ENCODE data around the gene SMARCAL1. TPM values are rescaled to one million over a fixed set of nuclear protein-coding genes. Genes with fewer than 3 reads are reported as not detected.

SMARCAL1 gene
- total RNA-seq, 2 experiments from 2014 or later: 20.8 to 25.2 TPM

DNA sequence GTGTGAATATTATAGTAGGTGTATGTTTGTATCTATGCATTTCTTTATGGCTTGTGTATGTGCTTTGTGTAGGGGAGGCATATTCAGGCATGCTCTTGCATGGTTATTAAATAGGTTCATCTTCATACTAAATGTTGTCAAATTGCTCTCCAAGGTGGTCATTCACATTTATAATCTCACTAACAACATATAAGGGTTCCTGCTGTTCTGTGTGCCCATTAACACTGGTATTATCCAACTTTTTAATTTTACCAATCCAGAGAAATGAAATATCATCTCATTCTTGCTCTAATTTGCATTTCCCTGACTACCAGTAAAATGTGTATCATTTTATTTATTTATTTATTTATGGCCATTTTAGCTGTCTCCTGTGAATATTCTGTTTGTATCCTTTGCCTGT lies 57.4 kb downstream of the SMARCAL1 start:
- no peak for DNase-seq
- Mint-ChIP-seq H3K4me3 (no peak overlapping the region), H3K36me3 (peaks cover 18% of the 10 kb centered on the region), H3K4me1 (ENCODE audit: low read depth) (peaks cover 2% of the 10 kb centered on the region), H3K9me3 (no peaks in the 10 kb centered on the region), H3K27me3 (no peaks in the 10 kb centered on the region), H3K27ac (no peak overlapping the region)
- intact Hi-C loops (cut with micrococcal nuclease): no loop called here
- ChIA-PET CTCF (interaction anchor here (0.6 kb wide), 1 partner anchor 197 kb away, joined by 3 read pairs; no protein-coding TSS in a partner anchor), POLR2A (no interaction called here)

- ChIA-PET POLR2A (no interaction called here), CTCF (no interaction called here)
- Mint-ChIP-seq H3K36me3 (peaks cover 19% of the 10 kb centered on the region), H3K4me3 (no peak overlapping the region), H3K4me1 (ENCODE audit: low read depth) (peaks cover 13% of the 10 kb centered on the region), H3K9me3 (no peaks in the 10 kb centered on the region), H3K27ac (no peak overlapping the region), H3K27me3 (no peaks in the 10 kb centered on the region)
- intact Hi-C loops (cut with micrococcal nuclease): no loop called here
- DNase-seq: no peak
These were observed 60.9 kb downstream of the SMARCAL1 start for GRCh38 chr2:216473187-216473586.

- Mint-ChIP-seq H3K27ac (no peak overlapping the region), H3K4me3 (no peak overlapping the region), H3K9me3 (no peaks in the 10 kb centered on the region), H3K36me3 (peaks cover 18% of the 10 kb centered on the region), H3K27me3 (no peaks in the 10 kb centered on the region), H3K4me1 (ENCODE audit: low read depth) (peaks cover 15% of the 10 kb centered on the region)
- peak; percentile 58 for DNase-seq
- ChIA-PET POLR2A (interaction anchor here (1.4 kb wide), 1 partner anchor 23 kb away, joined by 4 read pairs; the partner anchor contains the start of gene RPL37A), CTCF (no interaction called here)
- intact Hi-C loops (cut with micrococcal nuclease): loop anchor here (5.0 kb wide), 1 partner anchor 63 kb away; the partner anchor contains the start of gene SMARCAL1
These were observed 62.8 kb downstream of the SMARCAL1 start for GRCh38 chr2:216474925-216475670.

GRCh38 chr2:216475767-216476166 lies 63.5 kb downstream of the SMARCAL1 start:
- no peak overlapping the region for H3K4me3 Mint-ChIP-seq
- POLR2A ChIA-PET: interaction anchor here (1.4 kb wide), 1 partner anchor 23 kb away, joined by 4 read pairs; the partner anchor contains the start of gene RPL37A
- H3K36me3 Mint-ChIP-seq: peaks cover 20% of the 10 kb centered on the region
- no peak for DNase-seq
- H3K9me3 Mint-ChIP-seq: no peaks in the 10 kb centered on the region
- H3K27me3 Mint-ChIP-seq: no peaks in the 10 kb centered on the region
- CTCF ChIA-PET: no interaction called here
- peaks cover 15% of the 10 kb centered on the region for H3K4me1 Mint-ChIP-seq (ENCODE audit: low read depth)
- no peak overlapping the region for H3K27ac Mint-ChIP-seq
- intact Hi-C loops (cut with micrococcal nuclease): loop anchor here (5.0 kb wide), 1 partner anchor 63 kb away; the partner anchor contains the start of gene SMARCAL1

DNA sequence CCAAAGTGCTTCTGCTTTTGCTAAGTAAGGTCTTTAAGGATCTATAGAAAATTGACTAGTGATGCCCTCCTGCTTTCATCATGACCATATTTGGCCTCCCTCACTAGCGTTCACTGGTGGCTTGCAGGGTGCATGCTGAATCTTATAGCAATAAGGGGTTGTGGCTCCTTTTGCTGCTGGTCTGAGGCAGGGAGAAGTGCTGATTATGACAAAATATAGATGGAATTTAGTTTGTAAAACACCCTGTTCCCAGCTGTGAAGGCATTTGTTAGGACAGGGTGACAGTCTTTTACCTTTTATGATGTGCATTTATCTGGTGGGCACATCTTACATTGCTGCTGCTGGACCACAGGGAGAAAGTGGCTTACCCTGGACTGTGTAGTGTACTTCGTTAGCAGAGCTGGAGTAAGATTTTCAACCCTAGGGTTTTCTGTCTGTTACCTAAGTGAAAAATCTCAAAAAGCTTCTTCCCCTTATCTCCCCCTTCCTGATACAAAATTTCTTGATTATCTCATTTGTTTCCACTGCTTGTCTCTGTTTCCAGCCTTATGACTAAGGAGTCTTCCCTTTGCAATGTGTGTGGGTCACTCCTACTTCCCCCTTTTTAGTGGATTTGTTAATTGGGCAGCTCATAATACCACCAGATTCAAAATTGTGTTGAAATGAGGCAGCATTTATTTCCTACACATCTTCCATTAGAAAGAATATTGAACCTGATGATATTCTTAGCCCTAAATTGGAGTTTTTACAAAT lies 65.2 kb downstream of the SMARCAL1 start:
- intact Hi-C loops (cut with micrococcal nuclease): loop anchor here (1.0 to 5.0 kb wide), 2 partner anchors 21 to 65 kb away; partner anchors contain the start of genes RPL37A and SMARCAL1
- H3K9me3 Mint-ChIP-seq: no peaks in the 10 kb centered on the region

GRCh38 chr2:216478151-216478550 lies 65.9 kb downstream of the SMARCAL1 start:
- H3K27me3 Mint-ChIP-seq: no peaks in the 10 kb centered on the region
- peaks cover 15% of the 10 kb centered on the region for H3K4me1 Mint-ChIP-seq (ENCODE audit: low read depth)
- H3K9me3 Mint-ChIP-seq: no peaks in the 10 kb centered on the region
- DNase-seq: peak; percentile 52
- H3K36me3 Mint-ChIP-seq: peaks cover 25% of the 10 kb centered on the region
- ChIA-PET CTCF (interaction anchor here (0.9 to 1.3 kb wide), 2 partner anchors 75 to 1235 kb away, joined by 4 to 5 read pairs; no protein-coding TSS in a partner anchor), POLR2A (interaction anchor here (1.6 kb wide), 1 partner anchor 20 kb away, joined by 7 read pairs; the partner anchor contains the start of gene RPL37A)
- H3K4me3 Mint-ChIP-seq: no peak overlapping the region
- H3K27ac Mint-ChIP-seq: no peak overlapping the region
- intact Hi-C loops (cut with micrococcal nuclease): loop anchor here (1.0 to 5.0 kb wide), 2 partner anchors 20 to 66 kb away; partner anchors contain the start of genes RPL37A and SMARCAL1

More for the DNA sequence above, 65.2 kb downstream of the SMARCAL1 start:
- DNase-seq: no peak
- POLR2A ChIA-PET: interaction anchor here (1.6 kb wide), 1 partner anchor 21 kb away, joined by 7 read pairs; the partner anchor contains the start of gene RPL37A
- H3K4me3 Mint-ChIP-seq: no peak overlapping the region
- H3K4me1 Mint-ChIP-seq (ENCODE audit: low read depth): peaks cover 15% of the 10 kb centered on the region
- H3K27ac Mint-ChIP-seq: no peak overlapping the region
- H3K27me3 Mint-ChIP-seq: no peaks in the 10 kb centered on the region
- H3K36me3 Mint-ChIP-seq: peaks cover 22% of the 10 kb centered on the region
- CTCF ChIA-PET: interaction anchor here (1.3 kb wide), 1 partner anchor 1235 kb away, joined by 4 read pairs; no protein-coding TSS in a partner anchor

- no peak for DNase-seq
- peaks cover 15% of the 10 kb centered on the region for H3K4me1 Mint-ChIP-seq (ENCODE audit: low read depth)
- H3K27ac Mint-ChIP-seq: no peak overlapping the region
- intact Hi-C loops (cut with micrococcal nuclease): loop anchor here (1.0 to 5.0 kb wide), 2 partner anchors 20 to 66 kb away; partner anchors contain the start of genes RPL37A and SMARCAL1
- peaks cover 25% of the 10 kb centered on the region for H3K36me3 Mint-ChIP-seq
- no peak overlapping the region for H3K4me3 Mint-ChIP-seq
- no peaks in the 10 kb centered on the region for H3K27me3 Mint-ChIP-seq
- CTCF ChIA-PET: interaction anchor here (0.9 kb wide), 1 partner anchor 76 kb away, joined by 5 read pairs; no protein-coding TSS in a partner anchor
- no peaks in the 10 kb centered on the region for H3K9me3 Mint-ChIP-seq
- POLR2A ChIA-PET: interaction anchor here (1.6 kb wide), 1 partner anchor 20 kb away, joined by 7 read pairs; the partner anchor contains the start of gene RPL37A
These were observed 66.5 kb downstream of the SMARCAL1 start for GRCh38 chr2:216478791-216479190.

- DNase-seq: no peak
- peaks cover 23% of the 10 kb centered on the region for H3K36me3 Mint-ChIP-seq
- ChIA-PET POLR2A (no interaction called here), CTCF (no interaction called here)
- peaks cover 9% of the 10 kb centered on the region for H3K4me1 Mint-ChIP-seq (ENCODE audit: low read depth)
- no peak overlapping the region for H3K4me3 Mint-ChIP-seq
- no peak overlapping the region for H3K27ac Mint-ChIP-seq
- no peaks in the 10 kb centered on the region for H3K27me3 Mint-ChIP-seq
- no peaks in the 10 kb centered on the region for H3K9me3 Mint-ChIP-seq
- intact Hi-C loops (cut with micrococcal nuclease): no loop called here
These were observed 67.9 kb downstream of the SMARCAL1 start for GRCh38 chr2:216480221-216480620.

DNA sequence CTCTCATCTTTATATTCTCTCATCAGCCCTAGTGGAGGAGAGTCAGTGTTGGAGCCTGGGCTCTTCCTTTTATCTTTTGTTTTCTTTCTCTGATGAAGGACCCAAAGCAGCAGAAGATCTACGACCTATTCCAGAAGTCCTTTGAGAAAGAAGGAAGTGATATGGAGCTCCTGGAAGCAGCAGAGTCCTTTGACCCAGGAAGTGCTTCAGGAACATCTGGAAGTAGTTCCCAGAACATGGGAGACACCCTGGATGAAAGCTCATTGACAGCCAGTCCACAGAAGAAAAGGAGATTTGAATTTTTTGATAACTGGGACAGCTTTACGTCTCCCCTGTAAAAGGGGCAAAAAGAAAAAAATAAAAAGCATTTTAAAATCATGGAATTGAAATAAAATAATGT lies 70.4 kb downstream of the SMARCAL1 start:
- H3K9me3 Mint-ChIP-seq: no peaks in the 10 kb centered on the region
- H3K36me3 Mint-ChIP-seq: peaks cover 17% of the 10 kb centered on the region

GRCh38 chr2:216485237-216485636 lies 73.0 kb downstream of the SMARCAL1 start:
- H3K27ac Mint-ChIP-seq: no peak overlapping the region
- ChIA-PET POLR2A (no interaction called here), CTCF (no interaction called here)
- intact Hi-C loops (cut with micrococcal nuclease): no loop called here
- no peak overlapping the region for H3K4me3 Mint-ChIP-seq
- H3K9me3 Mint-ChIP-seq: no peaks in the 10 kb centered on the region
- no peaks in the 10 kb centered on the region for H3K27me3 Mint-ChIP-seq
- DNase-seq: no peak
- no peaks in the 10 kb centered on the region for H3K4me1 Mint-ChIP-seq (ENCODE audit: low read depth)
- H3K36me3 Mint-ChIP-seq: peaks cover 11% of the 10 kb centered on the region

More for the DNA sequence above, 70.4 kb downstream of the SMARCAL1 start:
- no peak for DNase-seq
- CTCF ChIA-PET: no interaction called here
- peaks cover 2% of the 10 kb centered on the region for H3K4me1 Mint-ChIP-seq (ENCODE audit: low read depth)
- no peaks in the 10 kb centered on the region for H3K27me3 Mint-ChIP-seq
- intact Hi-C loops (cut with micrococcal nuclease): no loop called here
- no peak overlapping the region for H3K4me3 Mint-ChIP-seq
- POLR2A ChIA-PET: no interaction called here
- no peak overlapping the region for H3K27ac Mint-ChIP-seq

DNA sequence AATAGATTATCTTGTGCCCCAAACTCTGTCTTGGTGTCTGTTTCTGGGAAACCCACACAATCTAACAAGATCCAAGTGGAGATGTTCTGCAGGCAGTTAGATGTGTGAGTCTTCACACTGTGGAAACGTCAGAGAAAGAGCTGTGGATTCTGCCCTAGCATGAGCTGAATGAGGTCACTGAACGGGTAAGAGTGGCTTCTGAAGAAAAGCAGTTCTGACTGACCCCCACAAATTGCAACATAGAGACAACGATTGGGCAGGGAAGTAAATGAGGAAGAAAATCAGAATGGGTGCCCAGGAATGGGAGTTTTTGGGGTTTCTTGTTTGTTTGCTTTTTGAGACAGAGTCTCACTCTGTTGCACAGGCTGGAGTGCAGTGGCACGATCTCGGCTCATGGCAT lies 73.5 kb downstream of the SMARCAL1 start:
- Mint-ChIP-seq H3K4me1 (ENCODE audit: low read depth) (no peaks in the 10 kb centered on the region), H3K9me3 (no peaks in the 10 kb centered on the region), H3K27me3 (no peaks in the 10 kb centered on the region), H3K27ac (no peak overlapping the region), H3K4me3 (no peak overlapping the region), H3K36me3 (peaks cover 9% of the 10 kb centered on the region)
- POLR2A ChIA-PET: no interaction called here
- no peak for DNase-seq
- intact Hi-C loops (cut with micrococcal nuclease): no loop called here
- CTCF ChIA-PET: no interaction called here

- ChIA-PET CTCF (no interaction called here), POLR2A (no interaction called here)
- intact Hi-C loops (cut with micrococcal nuclease): no loop called here
- DNase-seq: no peak
- peaks cover 7% of the 10 kb centered on the region for H3K36me3 Mint-ChIP-seq
- no peak overlapping the region for H3K27ac Mint-ChIP-seq
- no peak overlapping the region for H3K4me3 Mint-ChIP-seq
- H3K9me3 Mint-ChIP-seq: no peaks in the 10 kb centered on the region
- no peaks in the 10 kb centered on the region for H3K4me1 Mint-ChIP-seq (ENCODE audit: low read depth)
- H3K27me3 Mint-ChIP-seq: no peaks in the 10 kb centered on the region
These were observed 74.0 kb downstream of the SMARCAL1 start for GRCh38 chr2:216486271-216486670.
